Amniotic stem cell (primary cell): ENCODE results near the gene TP53RK.

Source experiments
- DNase-seq: peaks from one replicate; lab custom pipeline; 2025; lab: John Stamatoyannopoulos, UW

The TP53RK gene

GRCh38 chr20:46638134-46638897 is 50.9 kb downstream of the TP53RK start:
- DNase-seq, result no peak

GRCh38 chr20:46637427-46638133 is 51.7 kb downstream of the TP53RK start:
- no peak for DNase-seq

- no peak for DNase-seq
Observed at GRCh38 chr20:46637020-46637419, 52.2 kb downstream of the TP53RK start.

GRCh38 chr20:46636514-46636913 is 52.7 kb downstream of the TP53RK start:
- DNase-seq, result no peak

GRCh38 chr20:46635514-46636136 is 53.6 kb downstream of the TP53RK start:
- no peak for DNase-seq

- DNase-seq, result no peak
Observed at GRCh38 chr20:46634528-46634927, 54.7 kb downstream of the TP53RK start.
